ENCODE results near the gene CCDC27.
"Not testable (repeated sequence)": the region's sequence is repeated elsewhere in the genome, so short reads cannot be mapped to it uniquely, and the experiment has no call there.

Gene CCDC27

GRCh38 chr1:3718764-3719163 is 33.5 kb upstream of the CCDC27 start:
- no peak for DNase-seq (ENCODE audit: low read depth)

DNA sequence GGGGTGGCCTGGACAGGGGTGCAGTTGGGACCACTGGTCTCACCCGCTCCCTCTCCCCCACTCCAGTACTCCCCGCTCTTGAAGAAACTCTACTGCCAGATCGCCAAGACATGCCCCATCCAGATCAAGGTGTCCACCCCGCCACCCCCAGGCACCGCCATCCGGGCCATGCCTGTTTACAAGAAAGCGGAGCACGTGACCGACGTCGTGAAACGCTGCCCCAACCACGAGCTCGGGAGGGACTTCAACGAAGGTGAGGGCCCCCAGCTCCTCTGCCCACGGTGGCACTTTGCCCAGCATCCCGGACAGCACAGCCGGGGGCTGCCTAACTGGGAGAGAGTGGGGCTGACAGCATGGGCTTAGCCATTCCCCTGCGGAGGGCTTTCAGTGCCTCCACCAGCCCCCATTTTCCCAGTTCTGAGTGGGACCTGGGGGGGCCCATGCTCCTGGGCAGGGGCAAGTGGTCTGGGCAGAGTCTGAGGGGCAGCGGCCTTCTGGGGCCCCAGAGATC is 30.2 kb upstream of the CCDC27 start:
- DNase-seq (ENCODE audit: low read depth), result no peak

DNA sequence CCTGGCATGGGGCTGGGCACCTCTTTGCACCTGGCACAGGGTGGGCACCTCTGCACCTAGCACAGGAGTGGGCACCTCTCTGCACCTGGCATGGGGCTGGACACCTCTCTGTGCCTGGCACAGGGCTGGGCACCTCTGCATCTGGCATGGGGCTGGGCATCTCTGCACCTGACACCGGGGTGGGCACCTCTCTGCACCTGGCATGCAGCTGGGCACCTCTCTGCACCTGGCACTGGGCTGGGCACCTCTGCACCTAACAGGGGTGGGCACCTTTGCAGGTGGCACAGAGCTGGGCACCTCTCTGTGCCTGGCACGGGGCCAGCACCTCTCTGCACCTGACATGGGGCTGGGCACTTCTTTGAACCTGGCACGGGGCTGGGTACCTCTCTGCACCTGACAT is 29.4 kb upstream of the CCDC27 start:
- DNase-seq (ENCODE audit: low read depth), result no peak

DNA sequence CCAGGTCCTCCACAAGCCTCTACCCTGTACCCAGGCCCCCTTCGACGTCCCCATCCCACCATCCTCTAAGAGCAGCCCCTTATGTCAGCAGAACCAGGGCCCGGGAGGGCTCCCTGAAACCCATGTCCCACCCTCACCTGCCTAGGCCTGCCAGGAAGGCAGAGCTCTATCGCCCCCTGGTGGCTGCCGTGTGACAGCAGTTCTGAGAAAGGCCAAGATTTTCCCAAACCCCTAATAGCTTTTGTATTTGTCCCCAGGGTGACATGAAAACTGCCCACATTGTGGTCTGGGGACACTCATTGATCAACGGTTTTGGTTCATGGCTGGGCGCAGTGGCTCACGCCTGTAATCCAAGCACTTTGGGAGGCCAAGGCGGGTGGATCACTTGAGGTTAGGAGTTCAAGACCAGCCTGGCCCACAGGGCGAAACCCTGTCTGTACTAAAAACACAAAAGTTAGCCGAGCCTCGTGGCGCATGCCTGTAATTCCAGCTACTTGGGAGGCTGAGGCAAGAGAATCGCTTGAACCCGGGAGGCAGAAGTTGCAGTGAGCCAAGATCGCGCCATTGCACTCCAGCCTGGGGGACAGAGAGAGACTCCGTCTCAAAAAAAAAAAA is 27.7 kb upstream of the CCDC27 start:
- DNase-seq (ENCODE audit: low read depth), result not testable (repeated sequence)

GRCh38 chr1:3725366-3725765 is 26.9 kb upstream of the CCDC27 start:
- DNase-seq (ENCODE audit: low read depth), result no peak

- no peak for DNase-seq (ENCODE audit: low read depth)
These were observed 25.0 kb upstream of the CCDC27 start for GRCh38 chr1:3727042-3727824.

DNA sequence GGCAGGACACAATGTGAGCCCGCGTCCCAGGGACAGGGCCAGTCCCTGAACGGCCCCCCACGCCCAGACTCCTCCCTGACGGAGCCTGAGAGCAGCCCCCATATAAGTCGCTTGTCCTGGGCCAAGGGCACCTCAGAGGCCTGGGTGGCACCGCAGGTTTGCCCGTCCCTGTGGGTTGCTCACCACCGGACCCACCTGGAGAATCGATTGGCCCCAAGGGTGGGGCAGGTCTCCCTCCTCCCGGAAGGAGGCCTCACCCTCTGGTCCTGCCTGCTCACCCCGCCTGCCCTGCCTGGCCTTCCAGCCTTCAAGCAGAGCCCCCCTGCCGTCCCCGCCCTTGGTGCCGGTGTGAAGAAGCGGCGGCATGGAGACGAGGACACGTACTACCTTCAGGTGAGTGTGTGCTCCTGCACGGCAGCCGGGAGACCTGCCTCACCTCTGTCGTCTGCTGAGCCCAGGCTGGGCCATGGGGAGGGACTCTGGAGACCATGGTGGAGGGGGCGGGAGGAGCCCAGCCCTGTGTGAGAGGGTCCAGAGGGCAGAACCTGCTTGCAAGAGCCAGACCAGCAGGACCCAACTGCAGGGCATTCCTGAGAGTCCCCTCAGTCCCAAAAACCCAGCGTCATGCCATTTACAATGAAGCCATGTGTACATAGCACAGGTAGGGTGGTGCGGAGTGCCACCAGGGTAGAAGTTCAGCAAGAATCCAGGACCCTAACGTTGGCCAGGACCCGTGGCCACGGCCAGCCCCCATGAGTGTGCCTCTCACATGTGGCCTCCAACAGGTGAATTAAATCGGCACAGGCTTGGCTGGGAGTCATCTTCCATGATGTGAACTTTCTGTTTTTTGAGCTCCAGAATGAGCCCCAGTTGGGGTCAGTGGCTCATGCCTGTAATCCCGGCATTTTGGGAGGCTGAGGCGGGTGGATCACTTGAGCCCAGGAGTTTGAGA is 24.1 kb upstream of the CCDC27 start:
- DNase-seq (ENCODE audit: low read depth), result no peak

- DNase-seq (ENCODE audit: low read depth), result no peak
These were observed 22.4 kb upstream of the CCDC27 start for GRCh38 chr1:3729594-3730542.

GRCh38 chr1:3730543-3731247 is 21.6 kb upstream of the CCDC27 start:
- no peak for DNase-seq (ENCODE audit: low read depth)

DNA sequence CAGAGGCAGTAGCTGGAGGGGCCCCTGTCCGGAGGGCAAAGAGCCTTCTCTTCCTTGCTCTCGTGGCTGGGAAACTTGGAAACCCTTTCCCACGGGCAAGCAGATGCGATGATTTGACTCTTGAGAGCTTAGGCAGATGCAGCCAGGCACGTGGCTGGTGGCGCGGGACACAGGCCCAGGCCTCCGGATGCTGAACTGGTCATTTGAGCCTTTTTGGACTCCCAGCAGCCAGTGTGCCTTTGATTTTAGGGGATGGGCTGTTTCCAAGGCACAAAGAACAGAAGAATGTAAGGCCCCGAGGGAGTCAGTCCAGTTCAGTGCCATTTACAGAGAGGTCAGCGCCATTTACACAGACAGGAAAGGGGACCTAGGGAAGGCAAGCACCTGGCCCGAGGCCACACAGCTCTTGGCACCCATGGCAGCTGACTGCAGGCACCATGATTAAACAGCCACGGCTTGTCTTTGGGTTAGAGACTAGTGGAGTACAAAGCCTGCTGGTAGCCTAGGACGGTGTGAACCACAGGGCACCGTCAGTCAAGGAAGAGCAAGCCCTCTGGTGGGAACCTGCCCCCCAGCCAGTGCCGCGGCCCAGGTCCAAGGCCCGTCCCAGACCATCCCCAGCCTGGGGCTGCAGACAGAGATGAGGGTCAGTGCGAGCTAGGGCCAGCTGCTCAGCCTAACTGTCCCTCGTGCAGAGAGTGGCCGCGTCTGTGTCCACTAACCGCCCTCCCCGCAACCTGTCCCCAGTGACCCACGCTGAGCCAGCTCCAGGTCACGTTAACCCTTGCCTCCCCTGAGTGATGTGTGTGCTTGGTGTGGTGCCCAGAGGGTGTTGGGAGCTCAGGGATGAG is 20.4 kb upstream of the CCDC27 start:
- DNase-seq (ENCODE audit: low read depth), result no peak

DNA sequence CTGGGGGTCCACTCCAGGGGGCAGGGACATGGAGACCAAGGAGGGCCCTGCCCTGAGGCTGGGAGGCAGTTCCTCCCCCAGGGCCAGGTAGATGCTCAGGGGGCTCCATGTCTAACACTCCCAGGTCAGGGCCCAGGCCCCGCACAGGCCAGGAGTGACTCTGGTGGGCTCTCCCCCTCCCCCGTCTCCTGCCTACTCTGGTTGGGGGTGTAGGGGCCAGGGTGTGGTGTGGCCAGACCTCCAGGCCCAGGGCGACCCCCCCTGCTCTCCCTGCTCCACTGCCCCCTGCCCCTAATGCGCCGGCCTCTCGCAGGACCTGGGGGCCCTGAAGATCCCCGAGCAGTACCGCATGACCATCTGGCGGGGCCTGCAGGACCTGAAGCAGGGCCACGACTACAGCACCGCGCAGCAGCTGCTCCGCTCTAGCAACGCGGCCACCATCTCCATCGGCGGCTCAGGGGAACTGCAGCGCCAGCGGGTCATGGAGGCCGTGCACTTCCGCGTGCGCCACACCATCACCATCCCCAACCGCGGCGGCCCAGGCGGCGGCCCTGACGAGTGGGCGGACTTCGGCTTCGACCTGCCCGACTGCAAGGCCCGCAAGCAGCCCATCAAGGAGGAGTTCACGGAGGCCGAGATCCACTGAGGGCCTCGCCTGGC is 19.7 kb upstream of the CCDC27 start:
- DNase-seq (ENCODE audit: low read depth), result no peak

GRCh38 chr1:3733094-3733882 is 19.0 kb upstream of the CCDC27 start:
- DNase-seq (ENCODE audit: low read depth), result no peak

- DNase-seq (ENCODE audit: low read depth), result no peak
These were observed 18.2 kb upstream of the CCDC27 start for GRCh38 chr1:3733883-3734589.

DNA sequence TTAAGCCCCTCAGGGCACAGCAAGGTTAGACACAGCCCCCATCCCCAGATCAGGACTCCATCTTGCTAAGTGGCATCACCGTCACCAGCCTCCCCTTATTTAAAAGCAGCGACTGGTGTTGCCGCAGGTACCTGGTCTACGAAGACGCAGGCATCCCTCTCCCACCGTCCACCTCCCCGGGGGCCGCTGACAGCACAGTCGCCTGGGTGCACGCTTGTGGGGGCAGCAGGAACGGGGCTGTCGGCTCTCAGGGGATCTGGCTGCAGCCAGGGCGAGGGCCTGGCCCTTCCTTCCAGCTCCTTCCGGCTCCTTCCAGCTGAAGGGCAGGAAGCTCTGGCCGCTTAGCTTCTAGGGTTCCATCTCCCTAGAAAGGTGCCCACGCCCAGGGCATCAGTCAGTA is 17.6 kb upstream of the CCDC27 start:
- no peak for DNase-seq (ENCODE audit: low read depth)

GRCh38 chr1:3735027-3735681 is 17.1 kb upstream of the CCDC27 start:
- DNase-seq (ENCODE audit: low read depth), result no peak

DNA sequence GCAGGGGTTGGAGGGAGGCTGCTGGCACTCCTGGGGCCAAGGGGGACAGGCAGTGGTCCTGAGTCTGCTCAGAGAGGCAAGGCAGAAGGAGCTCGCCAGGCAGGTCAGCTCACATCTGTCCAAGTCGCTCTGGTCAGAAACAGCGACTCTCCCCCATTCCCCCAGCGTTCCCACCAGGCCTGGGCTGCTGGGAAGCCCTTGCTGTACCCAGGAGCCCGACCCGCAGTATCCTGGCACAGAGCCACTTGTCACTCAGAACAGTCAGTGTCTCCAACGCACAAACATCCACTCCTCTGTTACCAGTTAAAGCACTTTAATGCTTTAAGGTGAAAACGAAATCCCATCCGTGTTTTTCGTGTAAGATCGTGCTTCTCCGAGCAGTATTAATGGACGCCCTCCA is 16.6 kb upstream of the CCDC27 start:
- DNase-seq (ENCODE audit: low read depth), result no peak

DNA sequence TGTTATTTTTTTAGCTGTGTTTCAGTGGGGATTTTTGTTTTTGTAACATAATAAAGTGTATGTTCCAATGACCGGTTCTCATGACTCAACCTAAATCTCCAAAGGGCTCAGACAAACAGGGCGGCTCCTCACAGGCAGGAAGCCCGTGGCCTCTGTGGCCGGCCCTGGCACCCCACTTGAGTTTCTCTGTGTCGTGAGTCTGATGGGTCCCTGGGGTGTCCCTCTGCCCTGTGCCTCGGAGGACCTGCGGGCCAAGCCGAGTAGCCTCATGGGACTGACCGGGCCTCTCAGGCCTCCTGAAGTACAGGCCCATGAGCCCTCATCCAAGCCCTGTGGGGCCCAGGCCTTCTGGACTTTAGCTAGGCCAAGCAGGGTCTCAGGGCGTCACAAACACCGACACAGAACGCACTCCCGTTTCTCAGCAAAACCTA is 16.1 kb upstream of the CCDC27 start:
- DNase-seq (ENCODE audit: low read depth), result no peak
